HT-29 (cell line): ENCODE results near the gene CYTH1. TPM values are rescaled to one million over a fixed set of nuclear protein-coding genes. Genes with fewer than 3 reads are reported as not detected.

ENCODE experiments used
- DNase-seq: peaks from one replicate; pipeline ENCODE4 v3.0.0-alpha.2; 2015; ENCODE audit warnings: low spot score
- total RNA-seq: library from RNA; depleted of rRNA; stranded (reverse); fragments of >200 nt; shearing (Covaris generic); gene quantifications from 2 replicates; pipeline ENCODE4 v1.2.3, GENCODE V29; 2014

The CYTH1 gene
- total RNA-seq, 1 experiment from 2014 or later = 14.1 TPM

DNA sequence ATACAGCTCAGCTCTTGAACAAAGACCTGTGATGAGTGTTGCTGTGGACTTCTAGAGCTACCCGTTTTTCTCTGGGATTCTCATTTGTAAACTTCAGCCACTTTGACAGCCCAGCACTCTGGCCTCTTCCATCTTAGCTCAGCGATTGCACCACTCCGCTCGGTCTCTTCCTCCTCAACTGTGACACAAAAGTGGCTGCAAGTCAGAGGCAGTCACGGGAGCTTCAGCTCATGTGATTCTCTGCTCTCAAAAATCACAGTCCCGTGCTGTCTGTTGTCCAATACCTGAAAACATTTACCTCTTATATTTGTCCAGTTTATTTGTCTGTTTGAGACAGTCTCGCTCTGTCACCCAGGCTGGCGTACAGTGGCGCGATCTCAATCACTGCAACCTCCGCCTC lies 129.2 kb downstream of the CYTH1 start:
- DNase-seq = no peak

DNA sequence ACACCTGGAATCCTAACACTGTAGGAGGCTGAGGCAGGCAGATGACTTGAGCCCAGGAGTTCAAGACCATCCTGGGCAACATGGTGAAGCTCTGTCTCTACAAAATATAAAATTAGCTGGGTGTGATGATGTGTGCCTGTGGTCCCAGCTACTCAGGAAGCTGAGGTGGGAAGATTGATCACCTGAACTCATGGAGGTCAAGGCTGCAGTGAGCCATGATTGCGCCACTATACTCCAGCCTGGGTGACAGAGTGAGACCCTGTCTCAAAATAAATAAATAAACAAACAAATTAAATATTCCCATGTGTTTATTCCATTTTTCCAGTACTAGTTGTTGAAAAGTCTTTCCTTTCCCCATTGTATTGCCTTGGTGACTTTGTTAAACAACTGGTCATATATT lies 130.0 kb downstream of the CYTH1 start:
- DNase-seq = no peak

DNA sequence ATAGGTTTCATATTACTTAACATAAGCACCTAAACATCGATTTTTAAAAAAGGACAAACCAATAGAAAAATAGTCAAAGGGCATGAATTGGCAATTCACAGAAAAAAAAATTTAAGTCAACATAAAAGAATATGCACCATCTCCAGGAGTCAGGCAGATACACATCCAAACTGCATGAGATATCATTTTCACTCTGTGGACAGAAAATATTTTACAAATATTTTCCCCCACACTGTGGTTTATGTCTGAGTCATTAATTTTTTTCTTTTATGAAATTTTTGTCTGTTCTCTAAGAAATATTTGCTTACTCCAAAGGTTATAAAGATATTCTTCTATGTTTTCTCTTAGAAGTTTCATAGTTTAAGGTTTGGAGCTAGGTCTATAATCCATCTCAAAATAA lies 130.5 kb downstream of the CYTH1 start:
- DNase-seq = no peak

DNA sequence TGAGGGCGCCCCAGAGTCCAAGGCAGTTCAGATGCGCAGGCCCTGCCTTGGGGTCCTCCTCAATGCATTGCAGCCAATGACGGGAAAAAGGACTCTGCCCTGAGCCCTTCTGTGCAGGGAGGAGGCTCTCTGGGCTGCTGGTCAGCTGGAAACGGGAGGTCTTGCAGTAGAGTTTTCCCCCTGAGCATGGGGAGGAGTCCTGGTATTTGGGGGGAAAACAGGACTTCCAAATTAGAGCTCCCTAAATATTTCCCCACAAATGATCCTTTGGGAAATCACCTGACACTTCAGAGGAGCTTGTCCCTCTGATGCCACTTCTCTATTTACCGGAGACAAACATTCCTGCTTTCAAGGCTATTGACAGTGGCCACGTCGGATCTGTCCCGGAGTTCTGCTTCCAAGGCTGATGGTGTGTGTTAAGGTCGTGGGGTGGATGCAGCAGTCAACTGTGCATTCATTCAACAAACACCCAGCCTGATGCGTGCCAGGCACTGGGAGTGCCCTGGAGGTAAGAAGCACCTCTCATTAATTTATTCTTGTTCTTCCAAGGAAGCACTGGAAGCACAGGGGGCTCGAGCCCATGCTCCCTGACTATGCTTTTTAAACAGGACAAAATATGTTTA lies 131.9 kb downstream of the CYTH1 start:
- no peak for DNase-seq

DNA sequence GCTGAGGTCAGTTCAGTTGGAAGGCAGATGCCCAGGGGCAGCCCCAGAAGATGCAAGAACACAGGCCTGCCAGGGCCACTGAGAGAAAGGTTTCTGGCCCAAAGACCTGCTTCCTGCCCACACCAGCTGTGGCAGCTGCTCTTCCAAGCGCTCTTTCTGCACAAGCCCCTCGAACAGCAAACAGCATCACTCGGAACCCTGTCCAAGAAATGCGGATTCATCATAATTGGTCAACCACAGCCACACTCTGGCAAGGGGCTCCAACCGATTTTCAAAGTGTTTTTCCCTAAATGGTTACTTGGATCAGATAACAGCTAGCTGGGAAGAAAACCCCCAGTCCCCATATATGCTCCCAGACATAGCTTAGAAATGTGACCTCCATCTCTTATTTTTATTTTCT lies 133.8 kb downstream of the CYTH1 start:
- no peak for DNase-seq

DNA sequence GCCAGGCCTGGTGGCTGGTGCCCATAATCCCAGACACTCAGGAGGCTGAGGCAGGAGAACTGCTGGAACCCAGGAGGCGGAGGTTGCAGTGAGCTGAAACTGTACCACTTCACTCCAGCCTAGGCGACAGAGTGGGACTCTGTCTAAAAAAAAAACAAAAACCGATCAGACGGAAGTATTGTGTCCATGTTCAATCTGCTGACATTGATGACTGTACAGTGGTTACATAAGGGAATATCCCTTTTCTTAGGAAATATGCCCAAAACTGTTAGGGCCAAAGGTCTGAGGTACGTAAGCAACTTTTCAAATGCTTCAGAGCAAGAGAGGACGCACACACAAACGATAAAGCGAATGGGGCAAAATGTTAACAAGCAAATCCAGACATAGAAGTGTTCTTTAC lies 135.0 kb downstream of the CYTH1 start:
- DNase-seq = no peak

DNA sequence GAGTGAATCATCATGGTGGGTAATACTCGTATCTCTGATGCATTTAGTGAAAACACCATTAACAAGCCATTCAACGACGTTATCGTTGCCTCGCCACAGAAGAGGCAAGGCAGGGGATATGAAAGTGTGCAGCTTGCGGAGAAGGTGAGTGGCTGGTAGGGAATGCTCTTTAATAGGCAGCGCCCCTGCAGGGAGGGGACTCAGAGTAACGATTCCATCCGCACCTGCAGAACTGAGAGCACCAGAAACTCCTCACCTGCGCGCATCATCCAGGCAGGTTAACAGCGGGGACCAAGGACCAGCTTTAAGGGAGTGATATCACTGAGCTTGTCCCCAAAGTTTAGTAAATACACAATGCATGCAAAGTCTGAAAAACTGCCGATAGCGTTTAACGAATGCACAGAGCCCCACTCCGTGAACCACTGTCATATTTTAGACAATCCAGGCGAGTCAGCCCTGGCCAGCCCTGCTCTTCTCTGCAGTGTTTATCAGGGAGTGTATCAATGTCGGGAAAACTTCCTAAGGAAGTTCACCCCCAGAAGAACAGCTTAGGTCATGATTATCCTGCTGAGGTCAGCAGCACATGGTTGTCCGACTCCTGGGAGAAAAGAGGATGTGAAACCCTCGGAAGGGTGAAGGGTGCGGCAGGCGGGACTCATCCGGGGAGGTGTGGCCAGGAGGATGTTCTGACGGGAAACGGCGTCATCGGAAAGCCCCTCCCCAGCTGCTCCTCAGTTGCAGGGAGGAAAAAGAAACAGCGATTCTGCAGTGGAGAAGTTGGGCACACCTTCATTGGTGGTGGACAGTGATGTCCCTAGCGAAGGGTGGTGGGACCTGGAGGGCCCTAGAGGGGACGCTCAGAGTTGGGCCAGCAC lies 136.4 kb downstream of the CYTH1 start:
- no peak for DNase-seq

DNA sequence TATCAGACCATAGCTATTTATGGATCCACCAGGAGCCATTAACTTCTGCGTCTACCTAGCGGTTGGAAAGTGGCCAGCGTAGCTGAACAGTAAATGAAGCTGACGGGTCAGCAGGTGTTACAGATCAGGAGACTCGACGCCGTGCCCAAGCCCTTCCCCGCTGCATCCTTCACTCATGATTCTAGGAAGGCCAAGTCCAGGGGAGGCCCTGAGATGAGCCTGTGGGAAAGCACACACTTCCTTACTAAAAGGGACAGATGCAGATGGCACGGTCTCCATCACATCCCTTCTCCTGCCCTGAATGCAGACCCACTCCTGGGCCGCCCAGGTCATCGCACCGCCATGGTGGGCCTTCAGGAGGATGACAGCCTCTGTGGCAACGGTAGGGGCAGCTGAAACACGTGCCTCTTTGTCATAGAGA lies 137.1 kb downstream of the CYTH1 start:
- DNase-seq = no peak

DNA sequence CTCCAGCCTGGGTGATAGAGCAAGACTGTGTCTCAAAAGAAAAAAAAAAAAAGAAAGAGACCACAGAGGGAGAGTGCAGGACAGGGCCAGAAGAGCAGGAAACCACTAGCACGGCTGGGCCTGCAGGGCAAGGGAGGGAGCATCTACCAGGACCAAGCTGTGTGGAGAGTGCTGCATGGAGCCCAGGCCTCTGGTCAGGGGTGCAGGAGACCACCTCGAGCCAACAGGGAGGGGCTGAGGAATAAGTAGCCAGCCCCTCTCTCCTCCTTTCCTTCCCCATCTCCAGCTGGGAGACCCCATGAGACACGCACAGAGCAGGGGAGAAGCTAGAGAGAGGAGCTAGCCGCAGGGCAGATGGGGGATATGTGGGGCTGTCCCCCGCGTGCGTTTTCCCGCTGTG lies 137.8 kb downstream of the CYTH1 start:
- DNase-seq = no peak

DNA sequence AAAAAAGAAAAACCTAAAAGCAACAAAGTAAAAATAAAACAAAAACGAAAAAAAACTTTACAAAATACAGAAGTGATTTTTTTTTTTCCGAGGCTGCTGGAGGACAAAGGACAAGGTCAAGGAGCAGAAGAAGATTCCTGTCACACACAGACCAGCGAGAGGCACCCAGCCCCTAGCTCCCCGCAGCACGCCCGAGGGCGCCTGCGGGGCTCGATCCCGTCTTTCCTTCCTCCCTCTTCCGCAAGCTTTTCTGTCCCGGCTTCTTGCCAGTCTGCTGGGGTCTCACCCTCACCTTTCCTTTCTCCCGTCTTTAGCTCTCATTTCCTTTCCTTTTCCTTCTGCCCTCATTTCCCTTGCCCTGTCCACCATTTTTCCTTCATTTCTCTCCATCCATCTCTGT lies 138.7 kb downstream of the CYTH1 start:
- DNase-seq = no peak

DNA sequence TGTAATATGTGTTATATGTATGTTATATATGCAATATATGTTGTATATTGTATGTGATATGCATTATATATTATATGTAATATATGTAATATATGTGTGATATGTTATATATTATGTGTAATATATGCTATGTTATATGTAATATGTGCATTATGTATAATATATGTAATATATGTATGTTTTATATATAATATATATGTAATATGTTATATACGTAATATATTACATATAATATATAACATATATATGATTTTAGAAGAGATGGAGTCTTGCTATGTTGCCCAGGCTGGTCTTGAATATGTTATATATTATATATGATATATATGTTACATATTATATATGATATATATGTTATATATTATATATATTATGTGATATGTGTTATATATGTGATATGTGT lies 139.4 kb downstream of the CYTH1 start:
- DNase-seq = no peak

DNA sequence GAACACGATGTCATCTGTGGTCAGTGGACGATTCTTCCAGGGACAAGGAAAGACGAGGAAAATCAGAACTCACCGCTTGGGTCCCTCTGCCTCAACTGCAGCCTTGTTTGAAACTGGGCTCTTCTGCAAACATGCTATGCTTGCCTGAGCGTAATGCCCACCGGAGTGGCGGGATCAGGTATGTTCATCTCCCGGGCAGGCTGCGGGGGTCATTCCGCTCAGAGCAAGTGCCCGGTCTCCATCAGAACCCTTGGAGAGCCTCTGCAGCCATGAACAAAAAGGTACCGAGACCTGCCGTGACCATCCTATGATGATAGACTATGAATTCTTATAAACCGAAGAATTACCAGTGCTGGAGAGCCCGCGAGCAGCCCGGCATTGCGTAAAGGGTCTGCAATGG lies 140.4 kb downstream of the CYTH1 start:
- no peak for DNase-seq

DNA sequence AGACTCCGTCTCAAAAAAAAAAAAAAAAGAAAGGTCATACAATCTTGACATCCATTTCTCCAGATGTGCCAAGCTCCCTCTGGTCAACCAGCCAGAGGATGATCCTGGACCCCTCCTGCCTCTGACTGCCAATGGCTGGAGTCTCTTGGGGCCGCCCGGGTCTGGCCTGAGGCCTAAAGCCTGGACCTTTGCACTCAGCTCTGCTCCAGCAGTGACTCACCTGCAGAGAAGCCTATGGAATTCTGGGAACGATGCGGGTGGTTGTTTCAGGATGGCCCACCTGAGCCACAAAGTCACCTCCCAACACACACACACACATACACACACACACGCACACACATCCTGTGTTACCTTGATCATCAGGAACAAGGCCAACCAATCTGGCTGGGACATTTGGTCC lies 140.8 kb downstream of the CYTH1 start:
- DNase-seq = no peak

DNA sequence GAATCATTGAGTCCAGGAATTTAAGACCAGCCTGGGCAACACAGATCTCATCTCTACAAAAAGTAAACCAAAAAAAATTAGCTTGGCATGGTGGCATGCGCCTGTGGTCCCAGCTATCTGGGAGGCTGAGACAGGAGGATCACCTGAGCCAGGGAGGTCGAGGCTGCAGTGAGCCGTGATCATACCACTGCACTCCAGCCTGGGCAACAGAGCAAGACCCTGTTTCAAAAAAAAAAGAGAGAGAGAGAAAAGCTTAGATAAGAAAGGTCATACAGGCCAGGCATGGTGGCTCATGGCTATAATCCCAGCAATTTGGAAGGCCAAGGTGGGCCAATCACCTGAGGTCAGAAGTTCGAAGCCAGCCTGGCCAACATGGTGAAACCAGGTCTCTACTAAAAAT lies 141.4 kb downstream of the CYTH1 start:
- no peak for DNase-seq

DNA sequence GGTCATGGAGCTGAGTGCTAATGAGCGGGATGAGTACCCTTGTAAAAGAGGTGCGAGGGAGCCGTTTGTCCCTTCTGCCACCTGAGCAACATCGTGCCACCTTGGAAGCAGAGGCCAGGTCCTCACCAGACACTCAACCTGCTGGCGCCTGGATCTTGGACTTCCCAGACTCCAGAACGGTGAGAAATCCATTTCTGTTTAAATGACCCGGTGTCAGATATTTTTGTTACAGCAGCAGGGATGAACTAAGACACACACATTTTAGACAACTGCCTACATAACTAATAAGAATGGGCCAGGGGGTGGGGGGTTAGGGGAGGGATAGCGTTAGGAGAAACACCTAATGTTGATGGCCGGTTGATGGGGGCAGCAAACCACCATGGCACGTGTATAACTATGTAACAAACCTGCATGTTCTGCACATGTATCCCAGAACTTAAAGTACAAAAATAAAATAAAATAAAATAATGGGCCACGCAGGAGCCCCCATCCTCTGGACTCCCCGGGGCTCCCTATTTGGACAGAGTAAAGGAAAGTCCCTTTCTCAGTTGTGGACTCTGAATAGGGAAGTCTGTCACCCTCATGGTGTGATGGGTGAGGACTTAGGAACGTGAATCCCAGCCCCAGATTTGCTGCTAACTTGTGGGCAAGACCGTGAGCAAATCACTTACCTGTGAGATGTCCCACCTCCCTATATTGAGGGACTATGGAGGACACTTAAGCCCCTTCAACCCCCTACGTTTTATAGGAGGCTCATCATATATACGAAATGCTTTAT lies 144.2 kb downstream of the CYTH1 start:
- DNase-seq = no peak

DNA sequence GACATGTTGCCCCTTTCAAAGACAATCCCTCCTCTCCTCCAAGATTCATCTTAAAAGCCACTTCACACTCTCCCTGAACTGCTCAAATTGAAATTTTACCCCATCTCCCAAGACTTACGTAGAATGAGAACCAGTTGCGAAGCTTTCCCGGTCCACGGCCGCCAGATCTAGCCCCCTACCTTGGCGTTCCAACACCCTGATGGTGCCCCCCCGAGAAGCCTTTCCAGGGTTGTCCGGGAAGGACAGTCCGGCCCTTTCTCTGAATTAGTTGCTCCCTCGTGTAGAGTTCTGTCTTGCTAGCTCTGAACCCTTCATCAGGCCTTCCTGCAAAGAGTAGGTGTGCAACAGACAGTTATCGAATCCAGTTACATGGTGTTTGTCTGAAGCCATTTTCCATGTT lies 144.9 kb downstream of the CYTH1 start:
- DNase-seq = no peak

DNA sequence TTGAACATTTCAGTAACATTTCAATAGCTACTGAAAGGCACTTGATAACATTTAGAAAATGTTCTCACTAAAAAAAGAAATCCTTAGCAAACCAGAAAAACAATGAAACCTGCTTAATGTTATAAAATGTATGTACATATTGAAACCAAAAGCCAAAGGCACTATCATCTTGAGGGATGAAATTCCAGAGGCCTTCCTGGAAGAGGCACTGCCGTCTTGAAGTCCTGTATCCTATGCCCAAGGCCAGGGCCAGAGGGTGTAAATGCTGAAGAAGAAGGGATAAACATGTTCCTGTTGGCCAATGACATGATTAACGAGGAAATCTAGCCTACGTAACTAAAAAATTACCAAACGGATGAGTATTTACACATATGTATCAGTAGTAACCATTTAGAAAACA lies 147.9 kb downstream of the CYTH1 start:
- DNase-seq = no peak

DNA sequence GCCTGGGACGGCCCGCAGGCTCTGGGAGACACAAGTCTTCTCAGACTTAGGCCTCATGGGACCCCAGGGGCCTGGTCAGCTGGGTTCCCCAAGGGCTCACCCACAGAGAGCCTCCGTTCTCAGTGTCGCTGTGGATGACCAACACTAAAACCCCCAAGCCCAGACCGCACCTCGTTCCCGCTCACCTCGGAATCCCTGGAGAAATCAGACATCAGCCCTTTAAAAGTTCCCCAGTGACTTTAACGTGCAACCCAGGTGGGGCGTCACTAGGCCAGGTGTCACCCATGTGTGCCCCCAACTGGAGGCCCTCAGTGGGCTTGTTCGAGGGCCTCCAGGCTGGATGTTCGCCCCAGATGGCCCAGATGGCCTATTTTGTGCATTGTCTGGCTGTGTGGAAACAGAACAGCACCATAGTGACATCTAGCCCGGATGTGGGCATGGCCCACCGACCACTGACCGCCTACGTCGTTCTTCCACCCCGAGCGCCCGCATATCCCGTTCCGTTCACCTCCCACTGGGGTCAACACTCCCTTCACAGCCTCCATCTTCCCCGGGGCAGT lies 152.6 kb downstream of the CYTH1 start:
- no peak for DNase-seq

DNA sequence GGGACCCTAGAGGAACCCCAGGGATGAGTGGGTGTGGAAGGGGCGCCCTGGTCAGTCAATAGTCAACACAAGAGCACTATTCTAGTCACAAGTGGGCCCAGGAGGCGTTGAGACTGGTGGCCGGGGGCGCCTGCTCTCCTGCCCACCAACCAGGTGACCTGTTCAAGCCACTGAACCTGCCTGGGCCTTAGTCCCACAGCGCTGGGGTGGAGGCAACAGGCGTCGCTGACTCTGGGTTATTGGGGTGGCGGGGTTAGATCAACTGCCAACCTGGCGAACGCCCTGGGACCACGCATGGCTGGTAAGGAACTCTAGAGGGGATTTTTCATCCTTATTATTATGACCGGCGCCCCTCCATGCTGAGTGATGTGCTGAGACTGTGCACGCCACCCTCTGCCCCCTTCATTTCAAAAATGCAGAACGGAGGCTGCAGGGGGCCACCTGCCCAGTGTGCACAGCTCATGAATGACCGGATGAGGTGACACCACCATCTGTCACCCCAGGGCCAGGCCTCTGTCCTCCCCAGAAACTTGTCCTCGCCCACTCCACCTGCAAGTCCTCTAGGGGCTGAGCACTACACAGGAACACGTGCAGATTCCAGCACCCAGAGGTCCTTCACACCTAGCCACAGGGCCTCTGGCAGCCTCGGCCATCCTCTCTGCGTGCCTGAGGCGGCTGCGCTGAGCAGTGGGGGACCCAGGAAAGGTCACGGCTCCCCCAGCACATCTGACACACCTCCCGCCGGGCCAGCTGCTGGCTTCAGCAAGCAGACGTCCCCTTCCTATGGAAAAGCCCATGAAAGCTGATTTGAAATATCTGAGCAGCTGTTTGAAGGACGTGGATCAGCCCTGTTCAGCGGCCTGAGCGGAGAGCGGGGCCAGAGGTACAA lies 153.3 kb downstream of the CYTH1 start:
- no peak for DNase-seq

DNA sequence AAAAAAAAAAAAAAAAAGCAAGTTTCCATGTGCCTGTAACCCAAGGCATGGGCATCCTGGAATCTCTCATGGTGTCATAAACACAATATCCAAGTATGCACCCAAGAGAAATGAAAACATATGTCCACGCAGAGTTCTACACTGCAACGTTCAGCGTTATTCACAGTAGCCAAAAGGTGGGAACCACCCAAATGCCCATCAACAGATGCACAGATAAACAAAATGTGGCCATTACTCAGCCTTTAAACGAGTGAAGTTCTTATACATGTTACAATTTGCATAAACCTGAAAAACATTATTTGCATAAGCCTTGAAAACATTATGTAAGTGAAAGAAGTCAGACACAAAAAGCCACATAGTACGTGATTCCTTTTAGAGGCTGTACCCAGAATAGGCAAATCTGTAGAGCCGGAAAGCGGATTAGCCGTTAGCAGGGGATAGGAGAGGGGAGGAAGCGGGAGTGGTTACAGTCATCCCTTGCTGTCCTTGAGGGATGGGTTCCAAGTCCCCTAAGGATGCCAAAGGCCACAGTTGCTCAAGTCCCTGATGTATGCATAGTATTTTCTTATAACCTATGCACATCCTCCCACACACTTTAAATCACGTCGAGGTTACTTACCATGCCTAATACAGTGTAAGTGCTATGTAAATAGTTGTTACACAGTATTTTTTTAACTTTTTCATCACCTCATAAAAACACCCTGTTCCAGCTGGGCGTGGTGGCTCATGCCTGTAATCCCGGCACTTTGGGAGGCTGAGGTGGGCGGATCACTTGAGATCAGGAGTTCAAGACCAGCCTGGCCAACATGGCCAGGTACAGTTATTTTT lies 157.5 kb downstream of the CYTH1 start:
- DNase-seq = no peak
